Endothelial cell (in vitro differentiated cells): Measurements from ENCODE around the gene ACTR1A. TPM values are rescaled to one million over a fixed set of nuclear protein-coding genes. Genes with fewer than 3 reads are reported as not detected.

Source experiments
- DNase-seq: peaks from one replicate; pipeline ENCODE4 v3.0.0; 2021; ENCODE audit warnings: low spot score
- H3K27ac Mint-ChIP-seq: one replicate; pipeline ENCODE4 v1.8.0; 2021; ENCODE audit warnings: mixed read lengths, inconsistent platforms; ENCODE audit not compliant: unreplicated experiment
- H3K27me3 Mint-ChIP-seq: one replicate; pipeline ENCODE4 v1.8.0; 2021; ENCODE audit warnings: mild to moderate bottlenecking, moderate library complexity, mixed read lengths, inconsistent platforms; ENCODE audit not compliant: unreplicated experiment
- H3K36me3 Mint-ChIP-seq: one replicate; pipeline ENCODE4 v1.8.0; 2021; ENCODE audit warnings: mild to moderate bottlenecking, low read depth, mixed read lengths, inconsistent platforms; ENCODE audit not compliant: unreplicated experiment
- H3K4me1 Mint-ChIP-seq: one replicate; pipeline ENCODE4 v1.8.0; 2021; ENCODE audit warnings: mild to moderate bottlenecking, mixed read lengths, inconsistent platforms; ENCODE audit not compliant: unreplicated experiment
- H3K4me3 Mint-ChIP-seq: one replicate; pipeline ENCODE4 v1.8.0; 2021; ENCODE audit warnings: mild to moderate bottlenecking, mixed read lengths, inconsistent platforms; ENCODE audit not compliant: unreplicated experiment
- H3K9me3 Mint-ChIP-seq: one replicate; pipeline ENCODE4 v1.8.0; 2021; ENCODE audit warnings: mixed read lengths, inconsistent platforms; ENCODE audit not compliant: unreplicated experiment
- total RNA-seq: library from RNA; stranded (reverse); fragmentation: NEBNext Ultra II Directional; extraction: Animal tissue kit (Norgen Biotek cat#: 25700); gene quantifications from one replicate; pipeline ENCODE4 v1.2.1, GENCODE V29; 2021; ENCODE audit not compliant: unreplicated experiment
- TF ChIP-seq, protein P1 (sequence below): fragments of 200-600 bp; sonication (generic); IDR thresholded peaks from one replicate; pipeline ENCODE4 v1.5.0; 2021; ENCODE audit warnings: antibody characterized with exemption; ENCODE audit not compliant: unreplicated experiment

ACTR1A gene
- total RNA-seq, 1 donor from 2014 or later: 147 TPM

DNA sequence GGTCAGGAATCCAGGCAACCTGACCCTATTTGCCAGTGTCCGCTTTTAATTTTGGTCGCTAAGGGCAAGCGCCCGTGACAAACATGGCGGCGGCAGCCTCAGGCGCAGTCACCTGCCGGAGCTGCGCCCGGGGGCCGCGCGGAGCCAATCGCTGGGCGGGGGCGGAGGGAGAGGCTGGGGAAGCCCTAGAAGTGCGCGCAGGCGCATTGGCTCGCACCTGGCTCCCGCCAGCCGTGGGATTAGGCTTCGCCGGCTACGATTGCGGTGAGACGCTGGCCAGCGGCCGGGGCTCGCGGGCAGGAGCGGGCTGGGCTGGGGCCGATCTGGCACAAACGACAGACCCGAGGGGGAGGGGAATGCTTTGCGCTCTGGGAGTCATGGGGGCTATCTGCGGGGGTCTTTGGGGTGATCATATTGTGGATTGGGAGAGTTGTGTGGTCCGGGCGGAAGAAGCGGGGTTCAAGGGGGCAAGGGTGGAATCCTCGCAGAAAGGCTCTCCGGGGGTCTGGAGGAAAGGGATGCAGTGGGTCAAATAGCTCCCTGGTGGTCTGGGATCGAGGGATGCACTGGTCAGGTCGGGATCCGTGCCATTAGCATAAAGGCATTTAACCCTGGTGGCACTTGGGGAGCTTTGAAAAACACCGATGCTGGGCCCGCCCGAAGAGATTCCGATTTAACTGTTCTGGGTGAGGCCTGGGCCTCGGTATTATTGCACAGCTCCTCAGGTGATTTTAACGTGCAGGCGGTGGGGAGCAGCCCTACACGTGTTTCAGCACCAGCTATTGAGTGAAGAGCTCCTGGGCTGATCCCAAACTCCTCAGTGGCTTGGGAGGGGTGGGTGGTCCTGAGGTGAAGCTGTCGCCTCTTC, 41.1 kb downstream of the ACTR1A start:
- TF ChIP-seq, protein P1, sequence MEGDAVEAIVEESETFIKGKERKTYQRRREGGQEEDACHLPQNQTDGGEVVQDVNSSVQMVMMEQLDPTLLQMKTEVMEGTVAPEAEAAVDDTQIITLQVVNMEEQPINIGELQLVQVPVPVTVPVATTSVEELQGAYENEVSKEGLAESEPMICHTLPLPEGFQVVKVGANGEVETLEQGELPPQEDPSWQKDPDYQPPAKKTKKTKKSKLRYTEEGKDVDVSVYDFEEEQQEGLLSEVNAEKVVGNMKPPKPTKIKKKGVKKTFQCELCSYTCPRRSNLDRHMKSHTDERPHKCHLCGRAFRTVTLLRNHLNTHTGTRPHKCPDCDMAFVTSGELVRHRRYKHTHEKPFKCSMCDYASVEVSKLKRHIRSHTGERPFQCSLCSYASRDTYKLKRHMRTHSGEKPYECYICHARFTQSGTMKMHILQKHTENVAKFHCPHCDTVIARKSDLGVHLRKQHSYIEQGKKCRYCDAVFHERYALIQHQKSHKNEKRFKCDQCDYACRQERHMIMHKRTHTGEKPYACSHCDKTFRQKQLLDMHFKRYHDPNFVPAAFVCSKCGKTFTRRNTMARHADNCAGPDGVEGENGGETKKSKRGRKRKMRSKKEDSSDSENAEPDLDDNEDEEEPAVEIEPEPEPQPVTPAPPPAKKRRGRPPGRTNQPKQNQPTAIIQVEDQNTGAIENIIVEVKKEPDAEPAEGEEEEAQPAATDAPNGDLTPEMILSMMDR: no peak
- DNase-seq: peak; percentile 93
- peak overlapping the region; percentile 89 for H3K4me3 Mint-ChIP-seq
- peaks cover 27% of the 10 kb centered on the region for H3K4me1 Mint-ChIP-seq
- H3K27ac Mint-ChIP-seq: peak overlapping the region; percentile 83
- H3K27me3 Mint-ChIP-seq: peaks cover 7% of the 10 kb centered on the region
- no peaks in the 10 kb centered on the region for H3K9me3 Mint-ChIP-seq
- H3K36me3 Mint-ChIP-seq: peaks cover 4% of the 10 kb centered on the region

DNA sequence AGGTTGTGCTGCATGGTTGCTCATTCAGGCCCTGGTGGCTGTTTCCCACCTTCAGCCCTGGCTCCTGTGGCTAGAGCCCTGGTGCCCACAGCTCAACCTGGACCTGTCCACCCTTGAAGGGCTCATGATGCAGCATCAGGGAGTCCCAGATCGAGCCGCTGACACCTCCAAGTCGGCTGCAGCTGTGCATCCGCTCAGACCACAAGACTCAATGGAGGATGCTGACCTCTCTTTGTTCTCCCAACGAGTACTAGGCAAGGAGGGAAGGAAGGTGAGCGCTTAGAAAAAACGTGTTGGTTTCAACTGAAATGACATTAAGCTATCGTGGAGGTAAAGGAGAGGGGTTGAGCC, 41.7 kb downstream of the ACTR1A start:
- TF ChIP-seq, protein P1: no peak
- H3K36me3 Mint-ChIP-seq: peaks cover 4% of the 10 kb centered on the region

DNA sequence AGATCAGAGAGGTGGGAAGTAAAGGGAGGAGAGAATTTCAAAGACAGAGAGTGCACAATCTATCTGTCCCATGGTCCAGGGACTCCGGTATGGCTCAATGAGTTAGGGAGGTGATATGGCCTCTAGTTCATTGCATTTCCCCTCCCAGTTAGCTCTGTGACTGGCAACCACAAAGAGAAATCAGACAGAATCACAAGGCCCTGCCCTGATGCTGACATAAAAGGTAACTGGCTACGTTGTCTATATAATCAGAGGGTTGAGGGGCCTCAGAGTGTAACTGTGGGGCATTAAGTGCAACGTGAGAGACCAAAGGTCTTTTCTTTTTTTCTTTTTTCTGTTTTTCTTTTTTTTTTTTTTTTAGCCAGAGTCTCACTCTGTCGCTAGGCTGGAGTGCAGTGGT, 43.9 kb downstream of the ACTR1A start:
- Mint-ChIP-seq H3K4me3 (peak overlapping the region; percentile 58), H3K36me3 (peaks cover 4% of the 10 kb centered on the region), H3K4me1 (peaks cover 26% of the 10 kb centered on the region), H3K27me3 (peaks cover 9% of the 10 kb centered on the region), H3K27ac (no peak overlapping the region), H3K9me3 (no peaks in the 10 kb centered on the region)
- TF ChIP-seq, protein P1: no peak
- DNase-seq: no peak

More for the DNA sequence above, 41.7 kb downstream of the ACTR1A start:
- Mint-ChIP-seq H3K27ac (peak overlapping the region; percentile 83), H3K4me3 (peak overlapping the region; percentile 89), H3K4me1 (peaks cover 27% of the 10 kb centered on the region), H3K9me3 (no peaks in the 10 kb centered on the region), H3K27me3 (peaks cover 8% of the 10 kb centered on the region)
- DNase-seq: no peak

DNA sequence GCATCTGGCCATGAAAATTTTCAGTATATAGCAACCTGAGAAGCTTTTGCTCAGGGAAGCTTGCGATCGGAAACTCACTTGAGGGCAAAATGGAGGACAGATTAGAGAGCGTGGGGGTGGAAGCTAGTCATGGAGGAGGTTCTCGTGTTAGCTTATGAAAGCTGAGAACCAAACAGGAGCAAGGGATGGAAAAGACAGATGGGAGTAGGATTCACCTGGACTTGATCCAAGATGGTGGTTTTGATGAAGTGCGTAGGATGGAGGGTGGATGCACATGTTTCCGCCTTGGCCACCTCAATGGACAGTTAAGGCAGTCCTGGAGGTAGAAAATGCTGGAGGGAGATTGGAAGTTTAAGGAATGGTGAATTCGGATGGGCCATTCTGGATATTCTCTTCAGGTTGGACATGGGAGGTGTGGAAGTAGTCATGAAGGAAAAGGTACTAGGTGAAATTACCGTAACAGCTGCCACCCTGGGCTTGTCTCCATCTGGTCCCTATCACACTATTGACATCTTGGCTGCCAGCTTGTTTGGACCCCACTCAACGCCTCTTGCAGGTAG, 44.8 kb downstream of the ACTR1A start:
- H3K27me3 Mint-ChIP-seq: peaks cover 6% of the 10 kb centered on the region
- no peak for DNase-seq
- no peak overlapping the region for H3K27ac Mint-ChIP-seq
- peak overlapping the region; percentile 3 for H3K4me3 Mint-ChIP-seq
- TF ChIP-seq, protein P1: no peak
- peaks cover 6% of the 10 kb centered on the region for H3K36me3 Mint-ChIP-seq
- H3K9me3 Mint-ChIP-seq: no peaks in the 10 kb centered on the region
- peaks cover 19% of the 10 kb centered on the region for H3K4me1 Mint-ChIP-seq
